ENCODE measurements around the gene SKOR1.

SKOR1 gene

GRCh38 chr15:67796196-67797127 lies 28.8 kb upstream of the SKOR1 start:
- no peak for DNase-seq

- DNase-seq, result no peak
These were observed 25.5 kb upstream of the SKOR1 start for GRCh38 chr15:67799801-67800205.

GRCh38 chr15:67801142-67801541 lies 24.2 kb upstream of the SKOR1 start:
- DNase-seq, result no peak

- DNase-seq, result no peak
These were observed 23.1 kb upstream of the SKOR1 start for GRCh38 chr15:67801926-67802914.

- DNase-seq, result no peak
These were observed 22.0 kb upstream of the SKOR1 start for GRCh38 chr15:67803299-67803698.

- no peak for DNase-seq
These were observed 21.1 kb upstream of the SKOR1 start for GRCh38 chr15:67803996-67804843.

GRCh38 chr15:67805008-67805665 lies 20.2 kb upstream of the SKOR1 start:
- no peak for DNase-seq

- no peak for DNase-seq
These were observed 19.4 kb upstream of the SKOR1 start for GRCh38 chr15:67805666-67806516.

- DNase-seq, result no peak
These were observed 18.8 kb upstream of the SKOR1 start for GRCh38 chr15:67806536-67806935.

- DNase-seq, result no peak
These were observed 18.2 kb upstream of the SKOR1 start for GRCh38 chr15:67807141-67807540.

- no peak for DNase-seq
These were observed 17.5 kb upstream of the SKOR1 start for GRCh38 chr15:67807836-67808235.

- DNase-seq, result no peak
These were observed 16.5 kb upstream of the SKOR1 start for GRCh38 chr15:67808821-67809220.

- DNase-seq, result no peak
These were observed 15.9 kb upstream of the SKOR1 start for GRCh38 chr15:67809441-67809840.

GRCh38 chr15:67809866-67810265 lies 15.4 kb upstream of the SKOR1 start:
- no peak for DNase-seq

GRCh38 chr15:67812241-67812644 lies 13.1 kb upstream of the SKOR1 start:
- DNase-seq, result no peak

- DNase-seq, result no peak
These were observed 12.1 kb upstream of the SKOR1 start for GRCh38 chr15:67813104-67813634.

- no peak for DNase-seq
These were observed 10.2 kb upstream of the SKOR1 start for GRCh38 chr15:67815036-67815592.

GRCh38 chr15:67816668-67817067 lies 8.6 kb upstream of the SKOR1 start:
- DNase-seq, result no peak

- DNase-seq, result no peak
These were observed 6.8 kb upstream of the SKOR1 start for GRCh38 chr15:67818464-67818863.

- no peak for DNase-seq
These were observed 5.7 kb upstream of the SKOR1 start for GRCh38 chr15:67819636-67820035.

Measured in kidney glomerular epithelial cell (primary cell).